ENCODE results near the gene HIPK2. TPM values are rescaled to one million over a fixed set of nuclear protein-coding genes. Genes with fewer than 3 reads are reported as not detected.
A peak's percentile ranks its signal among the peaks of the same experiment; 100 is the strongest.

Gene HIPK2
- total RNA-seq, 1 donor from 2014 or later: 72.3 TPM

DNA sequence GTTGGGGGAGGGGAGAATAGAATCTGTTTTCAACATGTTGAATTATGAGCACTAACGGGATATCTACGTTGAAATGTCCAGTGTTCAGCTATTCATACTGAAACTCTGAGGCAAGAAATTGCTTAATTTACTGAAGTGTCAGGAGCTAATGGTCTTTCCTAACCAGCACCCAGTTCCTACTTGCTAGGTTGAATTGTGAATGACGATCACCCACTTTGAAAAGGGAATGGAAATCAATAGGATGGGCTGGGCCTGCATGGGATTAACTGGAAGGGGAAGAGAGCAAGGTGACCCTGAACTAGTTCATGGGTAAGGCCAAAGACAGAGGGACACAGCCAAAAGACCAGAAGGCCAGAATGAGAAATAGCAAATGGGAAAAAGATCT, 51.3 kb downstream of the HIPK2 start:
- Mint-ChIP-seq H3K9me3 (ENCODE audit: low read depth) (no peaks in the 10 kb centered on the region), H3K4me3 (ENCODE audit: unreplicated experiment) (no peak overlapping the region), H3K36me3 (ENCODE audit: low read depth) (peaks cover 6% of the 10 kb centered on the region), H3K27ac (ENCODE audit: unreplicated experiment) (peak overlapping the region; percentile 60), H3K27me3 (ENCODE audit: low read depth) (no peaks in the 10 kb centered on the region), H3K4me1 (ENCODE audit: low read depth) (peaks cover 61% of the 10 kb centered on the region)
- no peak for DNase-seq (ENCODE audit: low spot score)
- no peak for TF ChIP-seq CTCF (IDR thresholded peaks at IDR 0.05)

GRCh38 chr7:139725858-139726484, 51.8 kb downstream of the HIPK2 start:
- Mint-ChIP-seq H3K27me3 (ENCODE audit: low read depth) (no peaks in the 10 kb centered on the region), H3K36me3 (ENCODE audit: low read depth) (peaks cover 6% of the 10 kb centered on the region), H3K9me3 (ENCODE audit: low read depth) (no peaks in the 10 kb centered on the region), H3K4me1 (ENCODE audit: low read depth) (peaks cover 56% of the 10 kb centered on the region), H3K27ac (ENCODE audit: unreplicated experiment) (peak overlapping the region; percentile 60), H3K4me3 (ENCODE audit: unreplicated experiment) (no peak overlapping the region)
- TF ChIP-seq CTCF (IDR thresholded peaks at IDR 0.05): no peak
- DNase-seq (ENCODE audit: low spot score): no peak

- H3K4me1 Mint-ChIP-seq (ENCODE audit: low read depth): peaks cover 47% of the 10 kb centered on the region
- TF ChIP-seq CTCF (IDR thresholded peaks at IDR 0.05): no peak
- H3K9me3 Mint-ChIP-seq (ENCODE audit: low read depth): no peaks in the 10 kb centered on the region
- H3K36me3 Mint-ChIP-seq (ENCODE audit: low read depth): peaks cover 6% of the 10 kb centered on the region
- DNase-seq (ENCODE audit: low spot score): no peak
- H3K27ac Mint-ChIP-seq (ENCODE audit: unreplicated experiment): peak overlapping the region; percentile 43
- no peaks in the 10 kb centered on the region for H3K27me3 Mint-ChIP-seq (ENCODE audit: low read depth)
- H3K4me3 Mint-ChIP-seq (ENCODE audit: unreplicated experiment): no peak overlapping the region
Measured at GRCh38 chr7:139725077-139725476, 52.7 kb downstream of the HIPK2 start.

DNA sequence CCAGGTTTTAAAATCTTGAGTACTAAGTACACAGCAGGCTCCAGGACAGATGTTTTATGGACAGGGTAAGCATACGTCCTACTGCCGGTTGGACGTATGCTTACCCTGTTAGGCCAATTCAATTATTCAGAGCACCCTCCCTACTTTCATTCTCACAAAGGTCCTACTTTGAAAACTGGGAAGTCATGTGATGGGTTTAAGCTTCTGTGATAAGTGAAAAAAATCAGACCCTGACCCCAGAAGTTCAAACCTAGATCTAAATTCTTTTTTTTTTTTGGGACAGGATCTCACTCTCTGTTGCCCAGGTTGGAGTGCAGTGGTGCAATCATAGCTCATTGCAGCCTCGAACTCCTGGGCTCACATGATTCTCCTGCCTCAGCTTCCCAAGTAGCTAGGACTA, 55.2 kb downstream of the HIPK2 start:
- no peak for TF ChIP-seq CTCF (IDR thresholded peaks at IDR 0.05)
- H3K4me3 Mint-ChIP-seq (ENCODE audit: unreplicated experiment): no peak overlapping the region
- no peak for DNase-seq (ENCODE audit: low spot score)

GRCh38 chr7:139721821-139722220, 56.0 kb downstream of the HIPK2 start:
- Mint-ChIP-seq H3K9me3 (ENCODE audit: low read depth) (no peaks in the 10 kb centered on the region), H3K4me3 (ENCODE audit: unreplicated experiment) (no peak overlapping the region), H3K27ac (ENCODE audit: unreplicated experiment) (no peak overlapping the region), H3K4me1 (ENCODE audit: low read depth) (peaks cover 24% of the 10 kb centered on the region), H3K27me3 (ENCODE audit: low read depth) (no peaks in the 10 kb centered on the region), H3K36me3 (ENCODE audit: low read depth) (peaks cover under 1% of the 10 kb centered on the region)
- DNase-seq (ENCODE audit: low spot score): no peak
- no peak for TF ChIP-seq CTCF (IDR thresholded peaks at IDR 0.05)

More for the DNA sequence above, 55.2 kb downstream of the HIPK2 start:
- peaks cover 32% of the 10 kb centered on the region for H3K4me1 Mint-ChIP-seq (ENCODE audit: low read depth)
- no peaks in the 10 kb centered on the region for H3K27me3 Mint-ChIP-seq (ENCODE audit: low read depth)
- H3K27ac Mint-ChIP-seq (ENCODE audit: unreplicated experiment): no peak overlapping the region
- H3K36me3 Mint-ChIP-seq (ENCODE audit: low read depth): peaks cover 2% of the 10 kb centered on the region
- no peaks in the 10 kb centered on the region for H3K9me3 Mint-ChIP-seq (ENCODE audit: low read depth)
